GM20431 (cell line): ENCODE measurements around the gene ADAMTS15.

Experiments used
- in situ Hi-C: fragments of 300-500 bp; cut with MseI, MboI; formaldehyde crosslinking; loops from one replicate; pipeline ENCODE4 v1.15.0; 2020; ENCODE audit warnings: low sequenced_read_pairs; ENCODE audit not compliant: unreplicated experiment

ADAMTS15 gene

DNA sequence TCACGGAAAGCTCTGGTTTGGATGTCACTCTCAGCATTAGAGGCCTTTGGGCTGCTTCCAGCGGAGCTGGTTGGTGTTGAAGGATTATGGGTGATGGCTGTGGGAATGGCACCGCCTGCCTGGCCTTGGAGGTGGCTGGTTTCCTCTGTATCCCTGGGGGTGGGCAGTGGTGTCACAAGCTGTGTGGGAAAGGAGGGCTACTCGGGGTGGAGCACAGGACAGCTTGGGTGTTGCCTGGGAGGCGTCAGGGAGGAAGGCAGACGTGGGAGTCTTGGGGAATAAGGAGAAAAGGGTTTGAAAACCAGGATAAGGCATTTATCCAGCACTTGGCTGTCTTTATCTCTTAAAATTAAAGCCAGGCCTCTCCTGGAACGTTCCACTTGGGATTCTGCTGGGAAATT is 71.8 kb downstream of the ADAMTS15 start:
- in situ Hi-C loops: no loop called here

DNA sequence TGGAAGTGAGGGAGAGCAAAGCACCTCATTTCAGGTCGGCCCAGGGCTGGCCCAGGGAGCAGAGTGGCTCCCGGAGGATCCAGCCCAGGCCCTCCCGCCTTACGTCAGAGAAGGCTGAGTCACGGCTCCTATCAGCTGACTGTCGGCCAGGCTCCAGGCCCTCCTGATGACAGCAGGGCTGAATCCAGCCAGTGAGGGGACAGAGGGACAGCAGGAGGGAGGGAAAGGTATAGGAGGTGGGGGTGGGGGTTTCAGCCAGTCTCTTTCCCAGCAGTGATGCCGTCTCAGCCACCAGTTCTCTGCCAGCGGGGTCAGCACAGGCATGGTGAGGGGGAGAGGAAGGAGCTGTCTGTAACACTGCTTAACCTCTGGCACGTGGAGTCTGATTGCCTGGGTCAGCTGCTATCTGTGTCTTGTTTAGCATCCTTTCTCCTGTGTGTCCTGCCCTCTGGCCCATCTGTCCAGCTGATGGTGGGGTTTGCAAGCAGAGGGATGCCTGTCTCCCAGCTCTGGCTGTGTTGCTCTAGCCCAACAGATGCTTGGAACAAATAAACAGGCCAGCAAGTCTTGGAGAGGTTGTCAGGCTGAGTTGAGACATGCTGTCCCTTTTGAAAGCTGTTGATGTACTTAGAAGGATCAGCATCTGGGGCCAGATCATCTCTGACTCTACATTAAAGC is 74.0 kb downstream of the ADAMTS15 start:
- in situ Hi-C loops: no loop called here

- in situ Hi-C loops: no loop called here
Measured at GRCh38 chr11:130523166-130523565, 74.7 kb downstream of the ADAMTS15 start.

DNA sequence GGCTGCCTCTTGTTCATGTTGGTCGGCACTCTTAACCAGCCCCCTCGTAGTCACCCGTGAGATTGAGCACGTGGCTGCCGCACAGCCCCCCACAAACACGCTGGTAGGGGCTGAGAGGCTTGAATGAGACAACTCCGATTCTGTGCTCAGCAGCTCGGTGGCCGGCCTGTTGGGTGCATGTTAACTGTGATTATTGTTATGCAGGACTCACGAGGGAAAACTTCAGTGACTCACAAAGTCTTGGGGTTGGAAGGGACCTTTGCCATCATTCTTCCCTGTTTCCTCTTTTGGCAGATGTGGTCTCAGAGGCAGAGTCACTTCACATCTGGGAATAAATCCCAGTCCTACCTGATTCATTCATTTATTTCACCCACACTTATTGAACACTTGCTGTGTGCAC is 75.2 kb downstream of the ADAMTS15 start:
- in situ Hi-C loops: no loop called here

DNA sequence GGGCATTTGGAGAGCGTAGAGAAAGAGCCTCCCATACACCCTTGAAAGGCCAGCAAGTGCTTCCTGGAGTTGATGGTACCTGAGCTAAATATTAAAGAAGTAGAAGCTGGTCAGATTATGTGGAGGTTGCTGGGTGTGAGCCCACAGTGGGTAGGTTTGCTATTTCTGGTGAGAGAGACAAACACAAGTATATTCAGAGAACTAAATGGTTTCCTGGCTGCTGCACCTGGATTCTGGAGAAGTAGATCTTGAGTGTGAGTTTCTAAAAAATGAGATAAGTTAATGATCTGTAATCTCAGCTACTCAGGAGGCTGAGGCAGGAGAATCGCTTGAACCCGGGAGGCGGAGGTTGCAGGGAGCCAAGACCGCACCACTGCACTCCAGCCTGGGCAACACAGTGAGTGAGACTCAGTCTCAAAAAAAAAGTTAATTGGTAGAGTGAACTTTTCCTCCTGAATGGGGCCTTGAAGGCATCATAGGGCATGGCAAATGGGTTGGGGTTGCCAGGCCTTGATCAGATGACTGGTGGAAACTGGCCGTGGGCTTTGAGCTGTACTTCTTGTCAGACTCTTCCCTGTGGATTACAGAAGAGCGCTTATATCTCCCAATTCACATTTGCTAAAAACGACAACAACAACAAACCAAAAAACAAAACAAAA is 75.8 kb downstream of the ADAMTS15 start:
- in situ Hi-C loops: no loop called here

GRCh38 chr11:130525307-130525706 is 76.9 kb downstream of the ADAMTS15 start:
- in situ Hi-C loops: no loop called here
